Transverse colon (tissue), 4 donors: ENCODE data around the gene PKIG. TPM values are rescaled to one million over a fixed set of nuclear protein-coding genes. Genes with fewer than 3 reads are reported as not detected.

ENCODE experiments used
- DNase-seq: peaks from one replicate; pipeline ENCODE4 v3.0.0-alpha.2; 2019
- H3K27ac ChIP-seq, 4 donors: fragments of 200-600 bp; sonication (generic); 2 replicates each; pipeline ENCODE4 v1.5.1; 2016 to 2018; ENCODE audit warnings: inconsistent platforms in 4 of 4
- H3K27me3 ChIP-seq: fragments of 200-600 bp; sonication (generic); 2 replicates; pipeline ENCODE4 v1.5.1; 2017; ENCODE audit warnings: inconsistent platforms
- H3K36me3 ChIP-seq, 4 donors: fragments of 200-600 bp; sonication (generic); 2 replicates each; pipeline ENCODE4 v1.5.1; 2017 to 2019; ENCODE audit warnings: inconsistent platforms in 4 of 4
- H3K4me1 ChIP-seq, 4 donors: fragments of 200-600 bp; sonication (generic); 2 replicates each; pipeline ENCODE4 v1.5.1; 2017 to 2020; ENCODE audit warnings: inconsistent platforms in 4 of 4
- H3K4me3 ChIP-seq, 4 donors: fragments of 200-600 bp; sonication (generic); 1 replicate in 1 of 4; 2 replicates in 3 of 4; pipeline versions ENCODE4 v1.5.1 to v1.6.1; 2017 to 2019; ENCODE audit warnings: inconsistent platforms in 4 of 4
- H3K9me3 ChIP-seq, 2 donors: fragments of 200-600 bp; sonication (generic); 2 replicates each; pipeline ENCODE4 v1.5.1; 2017 to 2019; ENCODE audit warnings: inconsistent platforms in 2 of 2
- EP300 ChIP-seq: sonication (generic); formaldehyde crosslinking; IDR thresholded peaks from one replicate; pipeline ENCODE4 v1.6.1; 2017; ENCODE audit warnings: antibody characterized with exemption, low read depth
- POLR2A ChIP-seq: fragments of 450-650 bp; IDR thresholded peaks from one replicate; pipeline ENCODE4 v1.6.1; 2016; ENCODE audit warnings: antibody characterized with exemption, mild to moderate bottlenecking, moderate library complexity
- POLR2AphosphoS5 ChIP-seq, 3 donors: sonication (generic); formaldehyde crosslinking; IDR thresholded peaks; one replicate each; pipeline ENCODE4 v1.6.1; 2016; ENCODE audit warnings: antibody characterized with exemption in 3 of 3
- WGBS, 2 donors: methylation state at CpG; one replicate each; pipeline ENCODE4 v1.1.5; 2018; ENCODE audit warnings: low coverage in 1 of 2; 5-methylcytosine and 5-hydroxymethylcytosine counted together
- in situ Hi-C, 4 donors: fragments of 200-750 bp; cut with MboI; loops; one replicate each; pipeline versions ENCODE4 v1.15.0 to v1.15.1; 2017; ENCODE audit warnings: low sequenced_read_pairs in 3 of 4, low pct_ligation_motif_present in 1 of 4, low pct_unique_long_range_greater_than_20kb in 1 of 4
- intact Hi-C: fragments of 100-400 bp; cut with DNase I; formaldehyde crosslinking; loops from one replicate; pipeline ENCODE4 v1.15.1; 2023; ENCODE audit warnings: low total_unique reads
- total RNA-seq, 4 donors: library from RNA; depleted of rRNA; stranded (reverse); fragments of >200 nt; gene quantifications; one replicate each; pipeline ENCODE4 v1.1.0, GENCODE V29; 2016
- TF ChIP-seq, protein P1 (sequence below), 5 experiments: fragments of 200-600 bp in 3 of 5; fragments of 450-650 bp in 2 of 5; sonication (generic) in 3 of 5; IDR thresholded peaks; 1 replicate in 2 of 5; 2 replicates in 3 of 5; pipeline ENCODE4 v1.5.1; 2016 to 2017; ENCODE audit warnings: antibody characterized with exemption in 5 of 5, inconsistent platforms in 3 of 5, mild to moderate bottlenecking in 2 of 5, moderate library complexity in 1 of 5

The PKIG gene
- total RNA-seq, 4 donors from 2014 or later: 40.8 to 106 (median 80.4) TPM

DNA sequence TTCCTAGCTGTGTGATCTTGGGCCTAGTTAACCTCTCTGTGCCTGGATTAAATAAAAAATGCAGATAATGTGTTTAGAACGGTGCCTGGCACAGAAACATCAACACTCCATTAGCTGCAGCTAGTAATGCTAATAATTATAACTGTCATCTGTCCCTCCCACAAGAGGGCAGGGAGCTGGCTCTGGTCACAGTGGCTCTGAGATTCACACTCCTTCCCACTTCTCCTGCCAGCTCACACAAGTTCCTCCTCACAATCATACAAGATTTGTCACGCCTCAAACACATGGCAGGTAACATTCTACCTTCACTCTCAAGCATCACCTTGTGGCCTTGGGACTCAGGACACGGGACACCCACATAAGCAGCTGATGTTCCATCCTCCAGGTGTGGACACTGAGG lies 66.7 kb downstream of the PKIG start:
- H3K9me3 ChIP-seq: no peaks in the 10 kb centered on the region
- intact Hi-C loops (no loop called here), in situ Hi-C loops (no loop called here)
- H3K4me3 ChIP-seq: no peak overlapping the region
- no peak for DNase-seq
- H3K4me1 ChIP-seq: peaks cover 0 to 53% (median 17%) of the 10 kb centered on the region in 4 donors
- TF ChIP-seq POLR2AphosphoS5 (IDR thresholded peaks at IDR 0.05) (no peak), EP300 (no peak), POLR2A (no peak)
- TF ChIP-seq, protein P1, sequence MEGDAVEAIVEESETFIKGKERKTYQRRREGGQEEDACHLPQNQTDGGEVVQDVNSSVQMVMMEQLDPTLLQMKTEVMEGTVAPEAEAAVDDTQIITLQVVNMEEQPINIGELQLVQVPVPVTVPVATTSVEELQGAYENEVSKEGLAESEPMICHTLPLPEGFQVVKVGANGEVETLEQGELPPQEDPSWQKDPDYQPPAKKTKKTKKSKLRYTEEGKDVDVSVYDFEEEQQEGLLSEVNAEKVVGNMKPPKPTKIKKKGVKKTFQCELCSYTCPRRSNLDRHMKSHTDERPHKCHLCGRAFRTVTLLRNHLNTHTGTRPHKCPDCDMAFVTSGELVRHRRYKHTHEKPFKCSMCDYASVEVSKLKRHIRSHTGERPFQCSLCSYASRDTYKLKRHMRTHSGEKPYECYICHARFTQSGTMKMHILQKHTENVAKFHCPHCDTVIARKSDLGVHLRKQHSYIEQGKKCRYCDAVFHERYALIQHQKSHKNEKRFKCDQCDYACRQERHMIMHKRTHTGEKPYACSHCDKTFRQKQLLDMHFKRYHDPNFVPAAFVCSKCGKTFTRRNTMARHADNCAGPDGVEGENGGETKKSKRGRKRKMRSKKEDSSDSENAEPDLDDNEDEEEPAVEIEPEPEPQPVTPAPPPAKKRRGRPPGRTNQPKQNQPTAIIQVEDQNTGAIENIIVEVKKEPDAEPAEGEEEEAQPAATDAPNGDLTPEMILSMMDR (IDR thresholded peaks at IDR 0.05): no peak
- H3K27ac ChIP-seq: no peak overlapping the region
- 78% methylated on average over 3 of the region's 3 CpGs; no CpG with 5 or more reads in 1 of the 2 donors for WGBS, 2 donors
- H3K36me3 ChIP-seq: no peaks in the 10 kb centered on the region
- H3K27me3 ChIP-seq: no peaks in the 10 kb centered on the region

- H3K36me3 ChIP-seq: no peaks in the 10 kb centered on the region
- intact Hi-C loops: no loop called here
- 78% methylated on average over 6 of the region's 6 CpGs; no CpG with 5 or more reads in 1 of the 2 donors for WGBS, 2 donors
- H3K4me1 ChIP-seq: peaks cover 0 to 45% (median 16%) of the 10 kb centered on the region in 4 donors
- peak overlapping the region in 2 of 4 donors; percentile 86 to 87 for H3K27ac ChIP-seq
- no peak for TF ChIP-seq EP300
- no peak for TF ChIP-seq POLR2AphosphoS5 (IDR thresholded peaks at IDR 0.05)
- TF ChIP-seq, protein P1 (IDR thresholded peaks at IDR 0.05): no peak
- no peak for TF ChIP-seq POLR2A
- in situ Hi-C loops: no loop called here
- no peak for DNase-seq
- H3K9me3 ChIP-seq: no peaks in the 10 kb centered on the region
- no peak overlapping the region for H3K4me3 ChIP-seq
- H3K27me3 ChIP-seq: no peaks in the 10 kb centered on the region
These were observed 67.6 kb downstream of the PKIG start for GRCh38 chr20:44649976-44650375.

DNA sequence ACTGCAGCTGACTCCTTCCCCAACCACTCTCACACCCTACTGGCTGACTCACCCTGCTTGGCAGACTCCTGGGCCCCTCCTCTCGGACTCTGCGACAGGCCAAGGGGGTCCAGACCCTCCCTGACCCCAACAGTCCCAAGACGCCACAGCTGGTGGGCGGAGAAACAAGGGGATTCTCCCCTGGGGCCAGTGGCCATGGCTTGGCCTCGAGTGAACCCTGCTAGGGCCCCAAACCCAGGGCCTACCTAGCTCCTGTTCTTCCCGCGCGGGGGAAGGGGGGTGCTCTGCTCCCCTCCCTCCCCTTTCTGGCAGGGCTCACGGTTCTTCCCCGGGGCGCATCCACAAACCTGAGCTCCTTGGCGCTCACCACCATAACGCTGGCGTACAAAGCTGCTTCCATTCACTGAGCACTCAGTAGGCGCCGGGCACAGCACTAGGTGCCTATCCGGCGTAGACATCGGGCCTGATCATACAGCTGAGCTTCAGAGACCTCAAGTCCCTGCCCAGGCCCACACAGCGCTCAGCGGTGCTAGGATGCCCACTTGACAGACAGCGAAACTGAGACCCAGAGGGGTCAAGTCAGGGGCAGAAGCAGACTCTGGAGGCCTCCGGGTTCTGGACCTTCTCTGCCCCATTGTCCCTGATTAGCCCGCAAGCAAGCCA lies 68.5 kb downstream of the PKIG start:
- Histone ChIP-seq H3K27ac (peak overlapping the region; percentile 79 to 88 (median 86)), H3K4me1 (peaks cover 0 to 40% (median 13%) of the 10 kb centered on the region in 4 donors)
- WGBS, 2 donors: 24% methylated on average over 22 of the region's 24 CpGs; no CpG with 5 or more reads in 1 of the 2 donors

DNA sequence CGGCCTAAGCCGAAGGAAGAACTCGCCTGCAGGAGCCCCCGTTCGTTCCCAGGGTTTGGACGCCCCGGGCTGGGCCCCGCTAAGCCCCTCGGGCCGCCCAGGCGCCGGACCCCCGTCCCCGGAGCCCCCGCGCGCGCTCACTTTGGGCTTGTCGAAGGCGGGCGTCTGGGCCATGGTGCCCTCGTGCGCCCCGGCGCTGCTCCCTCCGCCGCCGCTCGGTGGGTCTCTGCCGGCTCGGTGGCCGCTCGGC lies 69.0 kb downstream of the PKIG start:
- in situ Hi-C loops (no loop called here), intact Hi-C loops (no loop called here)
- no peak for DNase-seq
- peaks cover 0 to 35% (median 11%) of the 10 kb centered on the region in 4 donors for H3K4me1 ChIP-seq
- WGBS, 2 donors: no CpG with 5 or more reads among the region's 33 CpGs
- no peaks in the 10 kb centered on the region for H3K9me3 ChIP-seq
- peak overlapping the region; percentile 79 to 88 (median 86) for H3K27ac ChIP-seq
- no peak for TF ChIP-seq POLR2AphosphoS5 (IDR thresholded peaks at IDR 0.05)
- peak overlapping the region; percentile 65 to 84 (median 75) for H3K4me3 ChIP-seq
- H3K36me3 ChIP-seq: no peaks in the 10 kb centered on the region
- no peaks in the 10 kb centered on the region for H3K27me3 ChIP-seq

More for the DNA sequence above, 68.5 kb downstream of the PKIG start:
- no peaks in the 10 kb centered on the region for H3K36me3 ChIP-seq
- no peaks in the 10 kb centered on the region for H3K9me3 ChIP-seq
- no peaks in the 10 kb centered on the region for H3K27me3 ChIP-seq
- in situ Hi-C loops (no loop called here), intact Hi-C loops (no loop called here)
- TF ChIP-seq EP300: no peak
- TF ChIP-seq POLR2AphosphoS5 (IDR thresholded peaks at IDR 0.05): no peak
- no peak for TF ChIP-seq POLR2A
- TF ChIP-seq, protein P1 (IDR thresholded peaks at IDR 0.05): no peak
- peak overlapping the region; percentile 65 to 84 (median 75) for H3K4me3 ChIP-seq
- no peak for DNase-seq
